GM19239 (cell line): Measurements from ENCODE around the gene ZFC3H1.

ENCODE experiments used
- DNase-seq: peaks from one replicate; pipeline ENCODE4 v3.0.0; 2011; ENCODE audit warnings: low spot score; ENCODE audit not compliant: insufficient read length
- FAIRE-seq: peaks from 2 replicates; lab custom pipeline; 2011; peaks lifted over from hg19 to GRCh38; lab: Jason Lieb, UNC

ZFC3H1 gene

GRCh38 chr12:71642264-71642663, 21.4 kb downstream of the ZFC3H1 start:
- DNase-seq (no peak), FAIRE-seq (no peak)

GRCh38 chr12:71641390-71641789, 22.3 kb downstream of the ZFC3H1 start:
- DNase-seq: no peak
- no peak for FAIRE-seq

DNA sequence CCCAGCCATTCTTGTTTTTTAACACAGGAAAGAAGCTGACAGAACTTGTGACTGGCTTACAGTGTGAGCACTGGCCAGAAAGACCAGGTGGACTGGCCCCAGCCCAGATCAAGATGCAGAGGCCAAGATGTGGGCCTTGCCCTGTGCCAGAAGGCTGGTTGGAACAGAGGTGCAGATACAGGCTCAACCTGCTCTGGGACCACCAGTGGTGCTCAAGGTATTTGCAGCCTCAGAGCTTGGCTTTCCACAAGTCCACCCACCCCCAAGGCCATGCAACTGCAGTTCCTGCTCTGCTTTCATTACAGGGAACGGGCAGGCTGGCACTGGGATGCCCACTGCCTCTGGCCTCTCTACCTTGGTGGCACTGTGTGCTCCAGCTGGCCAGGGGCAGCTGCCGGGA, 23.3 kb downstream of the ZFC3H1 start:
- DNase-seq: no peak
- no peak for FAIRE-seq

DNA sequence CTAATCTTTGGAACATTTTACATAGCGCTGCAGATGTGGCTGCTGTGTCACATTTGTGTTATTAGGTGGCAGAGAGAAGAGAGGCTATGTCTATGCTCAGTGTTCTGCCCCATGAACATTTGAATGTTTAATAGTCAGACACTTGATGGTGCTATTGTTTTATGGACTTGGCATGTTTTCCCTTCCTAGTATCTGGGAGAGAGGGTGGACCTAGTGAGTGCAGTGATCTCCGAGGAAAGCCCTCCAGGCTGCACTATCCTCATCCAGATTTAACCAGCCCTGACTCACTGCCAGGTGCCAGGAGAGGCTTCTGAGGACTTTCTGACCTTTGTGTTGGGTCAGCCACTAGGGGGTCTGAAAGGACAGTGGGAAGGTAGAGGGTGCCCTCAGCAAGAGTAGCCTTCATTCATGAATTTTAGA, 24.3 kb downstream of the ZFC3H1 start:
- DNase-seq (no peak), FAIRE-seq (no peak)

DNA sequence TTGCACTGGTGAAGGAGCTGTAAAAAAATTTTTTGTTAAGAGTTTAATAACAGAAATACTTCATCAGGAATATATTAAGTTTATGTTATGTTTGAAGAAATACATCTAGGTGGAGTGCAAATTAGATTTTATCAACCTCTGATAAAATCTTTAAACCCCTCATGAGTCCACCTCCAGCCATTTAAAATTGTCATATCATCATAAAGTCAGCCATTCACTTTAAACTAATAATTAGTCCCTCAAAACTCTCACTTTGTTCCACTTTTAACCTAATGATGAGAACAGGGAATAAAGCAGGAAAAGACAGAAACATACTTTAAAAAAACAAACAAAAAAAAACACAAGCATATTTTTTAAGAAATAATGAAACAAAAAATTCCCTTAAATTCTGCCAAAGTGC, 25.1 kb downstream of the ZFC3H1 start:
- FAIRE-seq (no peak), DNase-seq (no peak)

DNA sequence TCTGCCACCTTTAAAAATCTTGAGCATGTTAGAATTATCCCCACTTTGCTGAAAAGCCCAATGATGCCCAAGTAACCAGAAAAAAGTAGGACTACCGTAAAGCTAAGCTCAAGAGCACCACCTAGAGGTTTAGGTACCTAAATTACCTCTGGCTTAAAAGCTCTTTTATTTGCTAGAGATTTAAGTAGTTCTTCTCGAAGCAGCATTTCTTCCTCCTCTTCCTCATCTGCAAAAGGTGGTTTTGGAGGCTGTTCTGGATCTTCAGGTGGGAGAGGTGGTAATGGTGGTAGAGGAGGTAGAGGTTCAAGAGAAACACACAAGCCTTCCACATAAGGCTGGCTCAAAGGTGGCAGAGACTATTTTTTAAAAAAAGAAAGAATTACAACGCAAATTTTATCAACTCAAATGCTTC, 26.9 kb downstream of the ZFC3H1 start:
- FAIRE-seq (peak; percentile 95), DNase-seq (peak; percentile 8)

DNA sequence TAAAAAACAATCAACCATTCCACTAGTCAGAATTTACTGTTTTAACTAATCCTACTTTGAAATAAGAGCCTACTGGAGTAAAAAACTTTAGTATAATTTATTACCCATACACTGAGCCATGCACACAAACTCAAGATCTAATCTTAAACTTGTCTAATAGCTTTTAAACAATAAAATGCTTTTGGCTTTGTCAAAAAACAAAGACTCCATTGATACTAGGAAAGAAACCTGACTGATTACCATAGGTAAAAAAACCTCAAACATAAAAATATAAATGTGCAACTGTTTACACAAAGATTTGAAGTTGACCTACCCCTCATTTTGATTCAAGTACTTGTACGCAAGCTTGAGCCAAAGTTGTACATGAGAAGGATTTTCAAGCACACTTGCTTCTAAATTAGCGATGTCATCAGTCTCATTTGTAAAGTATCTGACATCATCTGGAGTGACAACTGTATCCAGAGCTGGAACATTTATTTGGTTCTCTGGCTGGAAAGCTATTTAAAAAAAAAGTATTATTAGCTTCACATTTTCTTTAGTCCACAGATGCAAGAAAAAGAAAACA, 36.1 kb downstream of the ZFC3H1 start:
- FAIRE-seq (peak; percentile 65), DNase-seq (no peak)

GRCh38 chr12:71626768-71627167, 36.9 kb downstream of the ZFC3H1 start:
- no peak for FAIRE-seq
- DNase-seq: no peak

- DNase-seq: no peak
- FAIRE-seq: peak; percentile 83
Observed at GRCh38 chr12:71626098-71626497, 37.5 kb downstream of the ZFC3H1 start.

- no peak for DNase-seq
- peak; percentile 49 for FAIRE-seq
Observed at GRCh38 chr12:71625476-71625875, 38.2 kb downstream of the ZFC3H1 start.

GRCh38 chr12:71621938-71622337, 41.7 kb downstream of the ZFC3H1 start:
- no peak for FAIRE-seq

GRCh38 chr12:71610031-71610795, 53.4 kb downstream of the ZFC3H1 start:
- no peak for DNase-seq
- no peak for FAIRE-seq

More at GRCh38 chr12:71621938-71622337, 41.7 kb downstream of the ZFC3H1 start:
- DNase-seq: no peak

DNA sequence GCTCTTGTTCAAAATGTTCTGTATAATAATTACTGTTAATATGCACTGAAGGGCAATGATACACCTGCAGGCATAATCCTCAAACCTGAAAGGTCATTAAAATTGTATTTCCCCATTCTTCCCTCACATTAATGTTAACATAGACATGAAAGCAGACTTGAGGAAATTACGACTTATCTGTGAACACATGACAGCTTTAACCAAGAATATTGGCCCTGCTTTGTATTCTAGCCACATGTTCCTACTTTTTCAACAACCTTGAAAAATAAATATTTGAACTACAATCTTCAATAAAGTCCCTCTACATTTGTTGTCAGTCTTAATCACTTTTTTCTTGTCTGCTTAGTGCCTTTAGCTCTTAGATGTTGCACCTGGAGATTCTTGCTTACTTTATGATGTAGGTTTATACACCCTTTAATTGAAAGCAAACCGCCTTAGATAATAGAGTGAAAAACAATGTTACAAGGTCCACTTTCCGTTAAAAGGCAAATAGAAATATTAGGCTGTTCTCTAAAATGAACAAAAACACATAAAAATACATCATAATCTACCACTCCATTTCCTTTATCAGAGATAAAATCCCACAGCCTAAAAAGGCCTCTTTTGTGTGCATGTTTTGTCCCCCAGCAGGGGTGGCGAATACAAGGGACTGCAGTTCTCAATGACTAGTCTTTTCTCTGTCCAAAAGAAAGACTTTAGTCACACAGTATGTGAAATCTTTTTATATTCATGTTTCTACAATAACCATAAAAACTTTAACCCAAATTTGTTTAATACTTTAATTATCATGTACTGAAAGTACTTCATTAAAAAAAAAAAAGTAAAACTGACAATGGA, 55.9 kb downstream of the ZFC3H1 start:
- DNase-seq (no peak), FAIRE-seq (peak; percentile 8)

DNA sequence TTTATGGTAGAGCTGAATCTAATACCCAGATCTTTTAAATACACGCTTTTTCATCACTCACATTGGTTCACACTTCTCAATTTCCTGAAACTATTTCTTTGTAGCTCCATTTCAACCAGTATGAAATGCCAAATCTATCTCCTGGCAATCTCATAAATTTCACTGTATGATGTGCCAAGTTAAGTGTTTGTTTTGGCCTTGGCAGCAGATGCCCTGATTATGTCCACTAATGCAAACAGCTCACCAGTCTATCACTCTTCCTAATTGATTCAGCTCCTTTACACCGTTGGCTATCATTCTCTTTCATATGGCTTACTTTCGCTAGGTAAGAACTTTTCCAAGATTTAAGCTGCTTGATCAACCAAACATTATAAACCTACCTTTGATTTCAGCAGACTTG, 58.6 kb downstream of the ZFC3H1 start:
- DNase-seq (no peak), FAIRE-seq (peak; percentile 23)

- FAIRE-seq: no peak
- no peak for DNase-seq
Observed at GRCh38 chr12:71602761-71603577, 60.7 kb downstream of the ZFC3H1 start.

DNA sequence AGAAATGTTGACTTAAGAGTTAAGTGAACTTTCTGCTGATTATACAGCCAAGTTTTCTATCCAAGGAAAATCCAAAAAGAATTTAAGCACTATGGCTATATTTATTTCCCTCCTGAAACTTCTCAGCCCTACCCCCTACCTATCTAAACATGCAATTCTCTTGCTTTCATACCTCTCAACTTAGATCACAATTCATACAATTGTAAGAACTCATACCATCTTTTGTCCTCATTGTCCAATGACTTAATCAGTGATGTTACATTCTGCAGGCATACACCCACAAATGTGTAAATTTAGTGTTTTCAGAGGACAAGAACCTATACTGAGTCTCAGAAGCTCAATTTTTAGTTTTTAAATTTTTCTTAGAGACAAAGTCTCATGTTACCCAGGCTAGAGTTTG, 62.1 kb downstream of the ZFC3H1 start:
- DNase-seq (no peak), FAIRE-seq (no peak)

DNA sequence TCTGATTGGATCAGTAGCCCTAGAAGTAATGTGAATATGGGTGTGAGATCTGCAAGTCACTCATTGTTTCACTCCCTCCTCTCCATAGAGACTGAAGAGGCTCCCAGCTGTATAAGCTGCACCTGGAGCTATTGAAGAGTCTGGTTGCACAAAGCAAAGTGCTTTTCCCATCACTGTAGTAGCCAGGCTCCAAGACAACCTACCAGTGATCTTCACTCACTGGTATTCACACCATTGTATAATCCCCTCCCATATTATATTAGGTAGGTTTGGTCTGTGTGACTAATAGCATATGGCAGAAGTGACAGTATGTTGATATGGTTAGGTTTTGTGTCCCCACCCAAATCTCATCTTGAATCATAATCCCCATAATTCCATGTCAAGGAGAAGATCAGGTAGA, 64.4 kb downstream of the ZFC3H1 start:
- FAIRE-seq: no peak
- no peak for DNase-seq

DNA sequence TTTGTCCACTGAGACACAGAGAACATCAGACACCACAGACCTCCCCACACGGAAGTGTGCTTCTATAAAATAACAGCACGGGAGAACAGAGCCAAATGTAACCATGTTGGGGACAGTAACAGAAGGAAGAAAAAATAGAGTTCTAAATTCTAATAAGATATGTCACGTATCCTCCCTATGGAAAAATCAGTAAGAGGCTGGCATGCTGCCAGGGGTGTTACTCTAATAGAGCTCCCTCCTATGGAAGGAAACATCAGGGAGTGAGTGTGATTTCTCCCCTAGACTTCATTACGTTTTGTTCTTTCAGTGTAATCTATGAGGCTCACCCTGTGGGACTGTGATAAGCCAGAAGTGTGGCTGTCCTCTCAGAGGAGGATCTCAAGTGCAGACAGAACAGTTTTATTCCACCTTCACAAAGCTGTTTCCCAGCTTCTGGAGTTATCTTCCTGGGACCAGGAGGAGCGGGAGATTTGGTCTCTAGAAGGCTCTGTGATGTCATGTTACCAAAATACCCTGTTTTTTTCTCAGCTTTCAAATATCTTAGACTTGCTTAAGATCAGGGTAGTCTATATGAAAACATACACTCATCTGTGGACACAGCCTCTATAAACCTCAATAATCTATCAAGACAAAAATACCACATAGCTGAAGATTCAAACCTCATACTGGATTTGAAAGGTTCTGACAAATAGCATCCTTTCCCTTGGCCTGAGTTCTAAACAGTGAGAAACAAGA, 69.3 kb downstream of the ZFC3H1 start:
- no peak for DNase-seq
- FAIRE-seq: no peak

DNA sequence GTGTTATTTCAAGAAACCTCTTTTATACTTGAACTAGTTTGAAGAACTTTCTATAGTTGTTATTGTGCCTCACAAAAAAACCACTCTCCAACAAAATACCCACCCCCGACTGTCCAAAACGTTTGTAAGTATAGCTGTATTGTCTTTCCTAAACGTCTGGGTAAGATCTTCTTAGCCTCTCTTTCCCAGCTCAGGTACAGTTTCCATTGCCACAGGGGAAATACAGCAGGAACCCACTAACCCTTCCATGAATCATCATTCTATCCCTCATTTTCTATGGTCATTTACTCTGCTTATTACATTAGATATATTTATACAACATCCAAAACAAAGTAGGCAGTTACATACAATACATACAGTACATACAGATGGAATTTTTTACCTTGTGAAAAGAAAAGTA, 70.8 kb downstream of the ZFC3H1 start:
- FAIRE-seq: no peak

GRCh38 chr12:71591601-71592000, 72.0 kb downstream of the ZFC3H1 start:
- DNase-seq (no peak), FAIRE-seq (no peak)

More for the DNA sequence above, 70.8 kb downstream of the ZFC3H1 start:
- DNase-seq: no peak
